CD4-positive, alpha-beta T cell treated with Interleukin-17A for 1 hour (primary cell): ENCODE data around the gene DNAJC11.
"Not testable (repeated sequence)": the region's sequence is repeated elsewhere in the genome, so short reads cannot be mapped to it uniquely, and the experiment has no call there.

Source experiments
- DNase-seq: peaks from one replicate; pipeline ENCODE4 v3.0.0-alpha.2; 2020

DNAJC11 gene

DNA sequence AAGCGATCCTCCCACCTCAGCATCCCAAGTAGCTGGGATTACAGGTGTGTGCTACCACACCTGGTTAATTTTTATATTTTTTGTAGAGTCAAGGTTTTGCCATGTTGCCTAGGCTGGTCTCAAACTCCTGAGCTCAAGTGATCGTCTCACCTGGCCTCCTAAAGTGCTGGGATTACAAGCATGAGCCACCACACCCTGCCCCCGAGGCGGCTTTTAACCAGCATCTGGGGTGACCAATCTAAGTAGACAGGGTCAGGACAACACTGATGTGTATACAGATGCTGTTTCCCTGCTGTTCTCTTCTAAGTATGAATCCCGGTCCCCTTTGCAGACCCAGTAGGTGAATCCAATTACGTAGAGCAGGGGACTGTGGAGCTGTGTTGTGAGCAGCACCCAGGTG is 53.1 kb downstream of the DNAJC11 start:
- no peak for DNase-seq

DNA sequence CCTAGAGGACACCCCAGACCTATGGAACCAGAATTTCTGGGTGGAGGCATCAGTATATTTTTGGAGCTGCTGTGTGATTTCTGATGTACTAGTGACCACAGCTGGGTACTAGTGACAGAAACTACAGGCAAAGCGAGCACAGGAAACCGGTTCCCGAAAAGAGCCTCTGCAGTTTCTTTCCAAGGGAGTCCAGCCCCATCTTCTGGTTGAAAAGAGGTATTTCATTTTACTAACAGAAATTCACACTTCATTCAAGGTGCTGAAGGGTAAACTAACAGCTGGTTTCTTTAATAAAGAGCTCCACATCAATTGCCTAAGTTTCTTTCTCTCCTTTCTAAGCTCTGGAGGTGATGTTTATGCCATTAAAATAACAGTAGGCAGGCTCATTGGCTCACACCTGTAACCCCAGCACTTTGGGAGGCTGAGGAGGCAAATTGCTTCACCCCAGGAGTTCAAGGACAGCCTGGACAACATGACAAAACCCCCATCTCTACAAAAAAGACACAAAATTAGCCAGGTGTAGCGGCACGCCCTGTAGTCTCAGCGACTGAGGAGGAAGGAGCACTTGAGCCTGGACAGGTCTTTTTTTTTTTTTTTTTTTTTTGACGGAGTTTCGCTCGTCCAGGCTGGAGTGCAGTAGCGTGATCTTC is 55.0 kb downstream of the DNAJC11 start:
- DNase-seq: peak; percentile 67

DNA sequence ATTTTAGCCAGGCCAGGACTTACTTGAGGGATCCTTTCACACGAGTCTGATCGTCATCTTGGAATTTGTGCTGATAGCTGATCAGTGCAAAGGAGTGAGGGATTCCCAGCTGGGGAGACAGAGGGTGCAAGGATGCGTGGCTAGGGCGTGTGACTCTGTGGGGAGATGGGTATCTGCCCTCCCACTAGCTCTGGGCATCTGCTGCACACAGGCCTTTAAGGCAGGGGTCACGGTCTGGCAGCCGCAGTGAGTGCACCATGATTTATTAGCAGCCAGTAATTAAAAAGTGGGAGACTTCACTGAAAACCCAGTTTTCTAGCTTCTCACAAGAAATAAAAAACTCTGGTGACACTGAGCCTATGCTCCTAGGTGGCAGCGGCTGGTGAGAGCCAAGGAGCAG is 56.6 kb downstream of the DNAJC11 start:
- DNase-seq: no peak

DNA sequence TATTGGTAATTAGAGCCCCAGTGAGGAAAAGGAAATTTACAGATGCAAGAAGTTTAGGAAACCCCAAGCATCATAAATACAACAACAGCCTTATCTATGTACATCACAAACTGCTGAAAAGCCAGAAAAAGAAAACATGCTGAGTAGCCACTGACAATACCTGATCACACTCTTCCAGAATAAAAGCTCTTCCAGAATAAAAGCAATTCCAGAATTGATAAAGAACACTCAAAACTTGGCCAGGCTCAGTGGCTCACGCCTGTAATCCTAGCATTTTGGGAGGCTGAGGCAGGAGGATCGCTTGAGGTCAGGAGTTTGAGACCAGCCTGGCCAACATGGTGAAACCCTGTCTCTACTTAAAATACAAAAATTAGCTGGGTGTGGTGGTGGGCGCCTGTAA is 60.7 kb downstream of the DNAJC11 start:
- not testable (repeated sequence) for DNase-seq

DNA sequence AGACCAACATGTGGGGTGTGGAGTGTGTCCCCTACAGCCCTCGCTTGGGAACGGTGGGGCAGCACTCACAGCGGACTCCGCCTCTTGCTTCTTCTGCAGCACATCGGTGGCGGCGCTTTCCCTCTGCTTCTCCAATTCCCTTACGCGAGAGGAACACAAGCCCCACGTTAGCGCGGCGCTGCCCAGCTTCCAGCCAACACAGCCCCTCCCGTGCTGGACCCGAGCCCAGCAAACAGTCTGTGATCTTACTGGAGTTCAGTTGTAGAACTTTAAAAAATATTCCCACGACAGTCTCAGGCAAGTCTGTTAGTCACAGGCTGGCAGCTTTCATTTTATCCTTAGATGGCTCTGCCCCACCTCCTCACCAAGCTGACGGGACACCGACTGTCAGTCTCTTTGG is 63.4 kb downstream of the DNAJC11 start:
- no peak for DNase-seq

DNA sequence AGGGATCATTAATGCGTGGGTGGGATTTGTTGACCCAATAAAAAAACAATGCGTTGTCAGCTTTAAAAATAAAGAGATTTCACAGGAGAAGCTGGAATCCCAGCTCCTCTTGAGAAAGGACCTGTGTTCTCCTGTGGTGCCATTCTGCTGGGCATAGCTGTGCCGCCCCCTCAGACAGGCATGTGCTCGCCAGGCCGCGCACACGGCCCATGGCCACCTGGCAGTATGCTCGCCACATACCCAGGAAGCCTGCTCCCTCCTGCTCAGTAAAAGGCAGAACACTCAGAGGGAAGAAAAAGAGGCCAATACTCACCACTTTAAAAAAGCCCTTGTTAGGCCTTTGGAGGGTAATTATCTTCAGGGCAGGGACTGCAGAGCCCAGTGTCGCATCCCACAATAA is 63.8 kb downstream of the DNAJC11 start:
- no peak for DNase-seq

DNA sequence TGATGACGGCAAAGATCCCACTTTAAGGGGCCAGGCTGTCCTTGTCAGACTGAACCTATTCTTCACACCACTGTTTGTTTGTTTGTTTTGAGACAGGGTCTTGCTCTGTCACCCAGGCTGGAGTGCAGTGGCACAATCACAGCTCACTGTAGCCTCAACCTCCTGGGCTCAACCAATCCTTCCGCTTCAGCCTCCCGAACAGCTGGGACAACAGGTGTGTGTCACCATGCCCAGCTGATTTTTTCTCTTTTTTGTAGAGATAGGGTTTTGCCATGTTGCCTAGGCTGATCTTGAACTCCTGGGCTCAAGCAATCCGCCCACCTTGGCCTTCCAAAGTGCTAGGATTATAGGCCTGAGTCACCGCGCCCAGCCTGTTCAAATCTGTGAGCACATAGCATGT is 64.8 kb downstream of the DNAJC11 start:
- not testable (repeated sequence) for DNase-seq

DNA sequence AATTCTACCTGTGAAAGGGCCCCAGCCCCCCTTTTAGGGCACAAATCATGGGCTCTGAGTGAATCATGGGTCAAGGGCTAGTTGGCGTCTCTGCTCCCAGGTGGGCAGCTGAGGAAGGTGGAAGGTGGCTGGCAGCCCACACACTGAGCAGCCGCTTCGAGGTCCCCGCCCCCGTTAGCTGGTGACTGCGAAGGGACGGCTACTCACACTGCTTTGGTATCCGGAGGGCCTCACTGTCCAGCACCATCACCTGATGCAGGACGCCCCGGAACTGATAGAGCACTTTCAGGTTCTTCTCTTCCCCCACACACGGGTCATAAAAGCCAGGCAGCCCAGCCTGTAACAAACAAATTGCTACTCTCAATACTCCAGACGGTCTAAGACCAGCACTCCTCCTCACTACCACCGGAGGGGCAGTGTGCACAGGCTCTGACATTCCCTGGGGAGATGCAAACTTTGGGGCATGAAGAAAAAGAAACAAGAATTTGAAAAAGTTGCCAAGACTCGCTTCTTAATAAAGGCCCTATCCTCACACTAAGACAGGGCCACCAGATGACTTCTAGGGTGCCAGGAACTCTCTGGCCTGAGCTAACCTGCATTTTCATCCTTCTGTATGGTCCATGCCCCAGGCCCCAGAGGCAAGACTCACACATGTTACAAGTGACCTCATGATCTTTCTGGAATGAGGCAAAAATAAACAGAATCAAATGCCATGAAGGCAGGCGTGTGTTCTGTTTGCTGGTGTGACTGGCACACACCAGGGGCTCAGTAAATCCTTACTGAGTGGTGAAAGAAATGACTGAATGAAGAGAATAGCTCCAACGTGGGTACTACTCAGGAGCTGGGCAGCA is 65.5 kb downstream of the DNAJC11 start:
- DNase-seq: no peak

DNA sequence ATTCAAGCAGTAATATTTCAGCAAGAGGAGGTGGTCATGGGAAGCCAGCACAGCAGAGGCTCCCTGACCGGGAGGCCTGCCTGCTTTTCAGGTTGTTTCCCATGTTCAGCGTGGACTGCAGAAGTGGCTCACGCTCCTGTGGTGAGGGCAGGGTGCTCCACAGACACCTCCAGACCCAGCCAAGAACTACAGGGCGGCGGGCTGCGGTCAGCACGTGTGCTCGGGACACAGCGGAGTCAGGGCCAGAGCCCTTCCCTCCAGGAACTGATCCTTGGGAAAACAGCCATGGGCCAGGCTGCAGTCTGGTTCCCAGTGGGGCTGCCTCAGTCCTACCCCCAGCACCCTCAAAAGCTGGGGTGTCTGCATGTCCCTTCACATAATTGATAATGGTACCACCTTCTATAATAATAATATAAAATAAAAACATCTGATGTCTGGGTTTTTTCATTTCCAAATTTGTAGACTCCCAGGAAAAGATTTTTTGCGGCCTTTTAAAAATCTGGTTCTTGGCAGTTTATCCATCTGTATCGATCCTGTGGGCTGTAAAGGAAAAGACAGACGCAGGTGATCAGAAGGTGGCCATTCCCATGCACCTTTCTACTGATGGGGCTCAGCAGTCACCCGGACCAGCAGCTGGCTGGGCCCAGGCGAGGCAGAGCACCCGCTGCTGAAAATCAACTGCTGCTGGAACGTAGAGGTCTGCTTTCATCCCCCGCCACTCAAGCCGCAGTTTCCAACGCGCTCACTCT is 66.3 kb downstream of the DNAJC11 start:
- DNase-seq: no peak

DNA sequence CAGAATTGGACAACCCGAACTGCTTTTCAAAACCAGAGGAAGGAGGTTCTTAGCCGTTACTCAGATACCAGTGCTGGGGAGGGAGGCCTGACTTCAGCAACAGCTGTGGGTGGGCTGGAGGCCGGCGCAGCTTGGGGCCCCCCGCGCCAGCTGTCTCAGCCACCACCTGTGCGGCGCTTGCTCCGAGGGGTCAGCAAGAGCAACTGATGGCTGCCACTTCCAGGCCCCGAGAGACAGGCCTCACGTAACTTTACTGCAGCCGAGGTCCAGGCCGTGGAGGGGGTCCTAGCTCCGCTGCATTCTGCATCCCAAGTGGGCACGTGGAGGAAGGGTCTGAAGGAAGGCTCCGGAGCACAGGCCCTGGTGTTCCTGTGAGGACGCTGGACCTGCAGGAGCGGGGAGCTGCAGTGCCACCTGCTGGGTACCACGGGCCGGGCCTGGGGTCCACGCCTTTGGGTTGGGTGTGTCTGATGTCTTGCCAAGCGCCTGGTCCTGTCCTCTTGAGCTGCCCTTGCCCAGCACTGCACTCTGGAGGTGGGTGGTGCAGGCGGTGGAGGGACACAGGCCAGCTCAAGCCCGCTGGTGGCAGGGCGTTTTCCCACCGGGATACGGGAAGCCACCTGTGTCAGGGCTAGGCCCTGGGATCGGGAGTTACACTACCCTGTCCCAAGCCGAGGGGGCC is 67.1 kb downstream of the DNAJC11 start:
- DNase-seq: peak; percentile 50

DNA sequence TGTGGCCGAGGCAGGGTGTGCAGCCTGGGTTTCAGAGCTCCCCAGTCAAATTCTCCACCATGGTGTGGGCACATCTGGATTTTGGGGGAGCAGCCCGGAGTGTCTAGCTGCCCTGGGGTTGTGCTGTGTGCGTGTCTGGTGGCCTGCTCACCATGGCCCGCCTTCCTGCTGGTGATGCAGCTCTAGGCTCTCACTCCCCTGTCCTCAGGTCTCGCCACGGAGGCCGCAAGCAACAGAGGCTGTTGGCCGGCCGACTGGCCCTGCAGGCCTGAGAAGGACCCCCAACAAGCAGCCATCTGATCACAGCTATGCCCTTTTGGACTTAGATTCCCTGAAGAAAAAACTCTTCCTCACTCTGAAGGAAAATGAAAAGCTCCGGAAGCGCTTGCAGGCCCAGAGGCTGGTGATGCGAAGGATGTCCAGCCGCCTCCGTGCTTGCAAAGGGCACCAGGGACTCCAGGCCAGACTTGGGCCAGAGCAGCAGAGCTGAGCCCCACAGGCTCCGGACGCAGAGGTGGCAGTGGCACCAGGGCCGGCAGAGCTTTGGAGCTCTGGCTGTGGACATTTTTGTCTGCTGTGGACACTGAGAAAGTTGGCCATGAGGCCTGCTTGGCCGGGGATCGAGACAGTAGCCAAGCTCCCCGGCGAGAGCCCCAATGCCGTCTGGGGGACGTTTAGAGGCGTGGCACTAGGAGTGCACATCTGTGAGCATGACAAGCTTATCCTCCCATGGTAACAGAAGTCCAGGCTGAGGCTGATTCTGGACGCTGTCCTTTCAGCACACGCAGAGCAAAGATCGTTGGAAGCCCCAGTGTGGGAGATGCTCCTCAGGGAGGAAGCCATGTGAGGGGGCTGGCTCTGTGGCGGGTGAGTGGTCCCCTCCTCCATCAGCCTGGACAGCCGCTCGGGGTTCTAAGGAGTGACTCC is 68.8 kb downstream of the DNAJC11 start:
- no peak for DNase-seq

DNA sequence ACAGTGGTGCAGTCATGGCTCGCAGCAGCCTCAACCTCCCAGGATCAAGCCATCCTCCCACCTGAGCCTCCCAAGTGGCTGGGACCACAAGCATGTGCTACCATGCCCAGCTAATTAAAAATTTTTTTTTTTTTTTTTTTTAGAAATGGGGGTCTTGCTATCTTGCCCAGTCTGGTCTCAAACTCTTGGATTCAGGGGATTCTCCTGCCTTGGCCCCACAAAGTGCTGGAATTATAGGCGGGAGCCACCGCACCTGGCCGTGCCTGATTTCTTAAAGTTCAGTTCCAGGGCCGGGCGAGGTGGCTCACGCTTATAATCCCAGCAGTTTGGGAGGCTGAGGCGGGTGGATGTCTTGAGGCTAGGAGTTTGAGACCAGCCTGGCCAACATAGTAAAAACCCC is 70.6 kb downstream of the DNAJC11 start:
- DNase-seq: no peak

DNA sequence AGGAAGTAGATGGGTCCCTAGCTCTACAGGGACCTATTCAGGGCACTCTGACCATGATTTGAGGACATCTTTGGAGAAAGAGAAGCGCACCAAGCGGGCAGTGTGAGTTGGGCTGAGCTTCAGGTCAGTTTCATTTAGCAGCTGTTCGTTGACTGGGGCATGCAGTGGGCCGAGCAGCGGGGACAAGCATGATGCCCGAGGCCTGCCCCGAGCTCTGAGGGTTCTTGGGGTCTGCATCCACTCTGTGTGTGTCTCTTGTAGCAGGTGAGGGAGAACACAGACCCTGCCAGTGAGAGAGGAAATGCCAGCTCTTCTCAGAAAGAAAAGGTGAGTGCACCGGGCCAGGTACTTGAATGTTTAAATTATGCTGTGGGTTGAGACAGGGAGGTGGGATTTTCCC is 71.6 kb downstream of the DNAJC11 start:
- no peak for DNase-seq

DNA sequence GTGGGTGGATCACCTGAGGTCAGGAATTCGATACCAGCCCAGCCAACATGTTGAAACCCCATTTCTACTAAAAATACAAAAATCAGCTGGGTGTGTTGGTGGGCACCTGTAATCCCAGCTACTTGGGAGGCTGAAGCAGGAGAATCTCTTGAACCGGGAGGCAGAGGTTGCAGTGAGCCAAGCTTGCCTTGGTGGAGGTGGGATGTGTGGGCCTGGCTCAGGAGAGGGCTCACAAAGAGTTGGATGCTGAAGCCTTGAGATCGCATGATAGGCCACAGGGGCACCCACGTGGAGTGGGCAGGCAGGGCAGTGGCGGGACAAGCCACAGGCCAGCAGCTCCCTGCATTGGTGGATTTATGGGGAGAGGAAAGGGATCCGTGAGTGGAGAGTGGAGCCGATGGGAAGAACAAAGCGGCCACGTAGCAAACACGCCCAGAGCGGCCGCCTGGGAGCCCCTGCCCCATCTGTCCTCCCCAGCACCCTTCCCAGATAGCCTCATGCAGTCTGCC is 72.6 kb downstream of the DNAJC11 start:
- no peak for DNase-seq

DNA sequence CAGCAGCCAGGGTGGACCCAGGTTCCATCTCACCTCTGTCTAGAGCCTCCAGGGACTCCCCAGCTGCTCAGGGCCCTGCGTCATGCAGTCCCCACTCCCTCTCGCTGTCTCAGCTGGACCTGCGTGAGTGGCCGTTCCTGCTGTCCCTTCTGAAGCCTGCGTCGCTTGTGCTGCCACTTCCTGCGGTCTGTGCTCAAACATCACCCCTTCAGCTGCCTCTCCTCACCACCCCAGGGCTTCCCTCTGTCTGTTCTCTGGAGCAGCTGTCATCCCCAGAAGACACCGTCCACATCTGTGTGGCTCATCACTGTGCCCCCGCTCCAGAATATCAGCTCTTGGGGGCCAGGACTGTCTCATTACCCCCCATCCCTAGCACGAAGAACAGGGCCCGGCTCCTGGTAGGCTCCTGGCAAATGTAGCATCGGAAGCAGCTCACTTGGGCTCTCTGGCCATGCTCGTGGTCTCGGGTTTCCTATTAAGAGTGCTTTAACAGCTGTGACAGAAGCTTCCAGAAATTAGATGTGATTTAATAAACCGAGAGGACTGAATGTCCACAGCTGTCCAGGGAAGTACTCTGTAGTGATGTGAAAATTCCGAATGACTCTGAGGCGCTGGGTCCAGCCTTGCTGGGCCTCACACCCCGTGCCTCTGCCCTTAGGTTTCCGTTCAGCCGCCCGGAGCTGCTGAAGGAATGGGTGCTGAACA is 73.6 kb downstream of the DNAJC11 start:
- DNase-seq: no peak

DNA sequence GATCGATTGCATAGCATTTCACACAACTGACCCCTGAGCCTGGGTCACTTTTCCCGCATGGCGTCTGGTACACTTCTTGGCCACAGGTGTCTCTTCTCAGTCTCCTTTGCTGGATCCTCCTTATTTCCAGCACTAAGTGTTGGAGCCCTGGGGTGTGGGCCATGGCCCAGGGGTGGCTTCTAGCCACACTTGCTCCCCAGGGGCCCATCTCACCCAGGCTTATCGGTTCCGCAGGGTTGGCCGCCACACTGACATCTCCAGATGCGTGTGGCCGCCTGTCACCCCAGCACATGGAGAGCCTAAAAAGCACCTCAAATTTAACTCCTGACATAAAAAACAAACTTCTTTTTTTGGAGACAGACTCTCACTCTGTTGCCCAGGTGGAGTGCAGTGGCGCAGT is 74.6 kb downstream of the DNAJC11 start:
- DNase-seq: no peak

DNA sequence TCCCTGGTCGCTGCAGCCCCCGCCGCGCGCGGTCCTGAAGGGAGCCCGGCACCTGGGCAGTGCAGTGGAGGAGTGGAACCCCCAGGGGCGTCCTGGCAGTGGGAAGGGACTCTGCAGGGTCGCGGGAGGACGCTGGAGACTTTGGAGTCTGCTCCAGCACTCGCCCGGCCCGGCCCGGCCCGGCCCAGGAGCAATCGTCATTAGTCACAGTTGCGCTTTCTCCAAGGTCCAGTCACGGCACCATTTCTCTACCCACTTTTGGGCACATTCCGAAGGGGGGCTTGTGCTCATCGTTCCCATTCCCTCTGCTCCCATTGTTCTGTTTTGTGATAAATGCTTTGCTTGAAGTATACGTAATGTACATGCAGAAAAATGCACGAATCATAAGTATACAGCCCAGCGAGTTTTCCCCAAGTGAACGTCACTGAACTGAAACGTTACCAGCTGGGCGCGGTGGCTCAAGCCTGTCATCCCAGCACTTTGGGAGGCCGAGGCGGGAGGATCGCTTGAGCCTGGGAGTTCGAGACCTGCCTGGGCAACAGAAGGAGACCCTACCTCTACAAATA is 75.9 kb downstream of the DNAJC11 start:
- DNase-seq: peak; percentile 16

DNA sequence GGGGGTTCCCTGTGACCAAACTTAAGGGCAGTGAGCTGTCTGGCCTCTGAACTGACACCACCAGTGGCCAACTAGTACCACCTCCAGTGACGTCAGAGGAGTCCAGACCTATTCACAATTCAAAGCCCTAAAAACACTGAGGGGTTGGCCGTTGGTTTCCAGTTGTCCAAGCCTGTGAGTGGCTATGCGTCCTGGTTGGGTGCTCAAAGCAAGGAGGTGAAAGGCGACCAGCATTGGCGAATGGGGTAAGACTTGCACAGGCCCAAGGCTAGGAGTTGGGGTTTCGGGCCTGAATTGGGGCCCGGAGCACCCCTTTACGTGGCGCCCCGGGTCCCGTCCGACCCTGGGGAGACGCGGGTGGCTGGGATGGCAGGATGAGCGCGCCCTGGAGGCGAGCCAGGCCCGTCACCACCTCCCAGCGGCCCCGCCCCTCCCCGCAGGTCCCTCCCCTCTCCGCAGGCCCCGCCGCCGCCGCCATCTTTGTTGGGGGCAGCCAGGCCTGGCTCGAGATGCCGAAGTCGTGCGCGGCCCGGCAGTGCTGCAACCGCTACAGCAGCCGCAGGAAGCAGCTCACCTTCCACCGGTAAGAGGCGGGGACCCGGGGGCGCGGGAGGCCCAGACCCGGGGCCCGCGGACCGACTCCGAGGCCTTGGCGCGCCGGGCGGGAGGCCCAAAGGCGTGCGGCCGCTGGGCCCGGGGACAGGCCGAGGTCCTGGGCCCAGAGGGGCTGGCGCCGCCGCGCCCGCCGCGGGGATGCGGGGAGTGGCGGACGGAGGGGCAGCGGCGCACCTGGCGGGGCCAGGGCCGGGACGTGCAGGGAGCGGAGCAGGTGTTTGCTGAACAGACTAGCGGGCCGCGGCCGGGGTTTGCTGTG is 76.7 kb downstream of the DNAJC11 start, which contains the start of gene THAP3:
TSS of gene THAP3 (plus strand) at position 159 of the 874 bp plus-strand sequence. CDS start at position 510, 351 bp downstream.
- peak; percentile 92 for DNase-seq

DNA sequence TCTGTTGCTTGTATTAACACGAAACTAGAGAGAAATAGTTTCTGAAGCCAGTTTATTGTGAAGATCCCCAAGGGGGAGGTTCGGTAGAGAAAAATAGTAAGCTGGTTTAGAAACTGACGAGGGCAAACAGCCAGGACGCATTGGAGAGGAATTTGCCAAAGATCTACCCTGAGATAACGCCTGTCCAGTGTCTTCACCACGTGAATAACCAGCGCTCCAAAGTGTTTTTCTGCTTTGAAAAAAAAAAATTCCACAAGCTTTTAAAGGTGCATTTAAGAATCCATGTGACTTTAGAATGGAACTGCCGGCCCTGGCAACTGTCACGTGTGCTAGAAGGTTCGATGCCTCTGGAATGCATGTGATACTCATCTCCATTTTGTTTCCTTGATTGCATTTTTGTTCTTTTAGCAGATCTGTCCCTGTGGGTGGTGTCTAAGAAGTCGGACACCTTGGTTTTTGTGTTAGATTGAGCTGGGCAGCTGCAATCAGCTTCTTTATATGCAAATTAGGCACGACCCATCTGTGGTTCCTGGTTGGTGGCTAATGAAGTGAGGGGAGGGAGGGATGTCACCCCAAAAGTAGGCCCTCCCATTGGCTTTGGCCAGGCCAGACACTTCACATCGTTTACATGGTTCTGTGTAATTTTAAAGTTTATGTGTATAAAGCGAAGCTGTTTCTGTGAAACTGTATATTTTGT is 78.2 kb downstream of the DNAJC11 start:
- no peak for DNase-seq
